NCI-H1930 (cell line): ENCODE results near the gene TP53I11.

ENCODE experiments used
- DNase-seq, 2 experiments: peaks; one replicate each; lab custom pipeline; 2025; lab: John Stamatoyannopoulos, UW

TP53I11 gene

GRCh38 chr11:44978274-44978960, 27.7 kb upstream of the TP53I11 start:
- DNase-seq: no peak

- DNase-seq: no peak
These were observed 26.9 kb upstream of the TP53I11 start for GRCh38 chr11:44977493-44977984.

- DNase-seq: no peak
These were observed 25.9 kb upstream of the TP53I11 start for GRCh38 chr11:44976576-44976975.

GRCh38 chr11:44974402-44975000, 23.8 kb upstream of the TP53I11 start:
- no peak for DNase-seq

- DNase-seq: no peak
These were observed 23.1 kb upstream of the TP53I11 start for GRCh38 chr11:44973632-44974401.

DNA sequence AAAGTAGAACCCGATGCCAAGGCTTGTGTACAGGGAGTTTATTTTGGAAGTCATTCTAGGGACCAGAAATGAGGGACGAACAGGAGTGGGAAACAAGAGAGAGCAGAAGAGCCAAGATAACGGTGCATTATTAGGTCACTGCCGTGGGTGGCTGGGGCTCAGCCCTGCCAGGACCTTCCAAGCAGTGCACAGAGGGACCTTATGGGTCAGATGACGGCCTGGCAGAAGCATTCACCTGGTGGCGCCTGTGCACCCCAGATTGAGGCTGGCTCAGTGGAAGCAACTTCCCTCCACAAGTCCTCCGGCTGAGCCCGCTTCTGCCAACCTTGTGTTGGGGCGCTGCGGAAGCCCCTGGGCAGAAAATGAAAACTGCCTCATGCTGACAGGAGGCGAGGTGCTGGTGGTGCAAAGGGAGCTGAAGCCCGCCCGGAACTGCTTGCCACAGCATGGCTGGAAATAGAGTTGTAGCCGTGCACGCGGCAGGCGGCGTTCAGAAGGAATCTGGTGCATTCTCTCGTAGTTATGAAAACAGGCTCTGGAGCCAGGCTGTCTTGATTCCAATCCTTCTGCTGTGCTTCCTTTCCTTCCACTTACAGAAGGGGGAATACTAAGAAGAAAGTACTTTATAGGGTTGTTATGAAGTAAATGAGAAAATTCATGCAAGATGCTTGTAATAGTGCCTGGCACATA, 22.2 kb upstream of the TP53I11 start:
- DNase-seq: no peak

GRCh38 chr11:44971185-44971584, 20.5 kb upstream of the TP53I11 start:
- DNase-seq: no peak

GRCh38 chr11:44970293-44970692, 19.6 kb upstream of the TP53I11 start:
- DNase-seq: no peak

DNA sequence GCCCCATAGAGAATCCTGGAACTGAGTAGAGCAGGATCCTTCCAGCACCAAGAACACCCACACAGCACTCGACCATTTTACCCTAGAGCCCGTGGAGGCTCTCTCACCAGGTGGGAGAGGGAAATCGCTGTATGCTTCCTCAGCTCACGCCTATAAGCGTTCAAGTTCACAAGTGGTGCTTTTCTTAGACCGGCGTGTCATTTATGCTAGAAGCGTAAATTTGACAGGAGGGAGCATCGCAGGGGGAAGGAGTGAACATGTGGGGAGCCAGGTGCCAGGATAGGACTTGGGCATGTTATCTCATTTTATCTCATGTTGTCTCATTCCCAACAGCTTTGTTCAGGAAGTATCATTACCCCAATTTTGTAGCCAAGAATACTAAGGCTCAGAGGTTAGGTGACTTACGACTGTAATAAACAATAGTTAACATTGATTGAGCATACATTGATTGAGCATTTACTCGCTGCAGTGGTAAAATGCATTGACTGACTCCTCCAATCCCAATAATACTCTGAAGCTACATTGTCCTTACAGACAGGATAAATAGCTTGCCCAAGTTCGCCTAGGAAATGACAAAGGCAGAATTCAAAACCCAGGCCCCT, 19.1 kb upstream of the TP53I11 start:
- no peak for DNase-seq

GRCh38 chr11:44968510-44968909, 17.8 kb upstream of the TP53I11 start:
- no peak for DNase-seq

- DNase-seq: no peak
These were observed 17.3 kb upstream of the TP53I11 start for GRCh38 chr11:44967930-44968496.

DNA sequence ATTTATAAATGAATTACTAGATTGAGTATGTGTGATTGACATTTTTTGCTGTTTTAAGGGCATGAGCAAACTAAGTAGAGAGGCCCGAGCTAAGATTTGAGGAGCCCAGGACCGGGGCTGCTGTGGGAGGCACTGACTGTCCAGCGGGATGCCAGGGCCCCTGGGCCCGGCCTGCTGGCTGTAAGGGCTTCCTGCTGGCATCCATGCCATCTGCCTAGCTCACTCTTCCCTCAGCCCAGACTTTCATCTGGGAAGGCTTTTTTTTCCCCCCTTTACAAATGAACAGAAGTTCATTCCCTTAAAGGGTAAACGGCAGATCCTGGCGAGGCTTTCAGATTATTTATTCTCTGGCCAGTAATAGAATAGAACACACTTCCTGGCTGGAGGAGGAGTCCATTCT, 16.0 kb upstream of the TP53I11 start:
- no peak for DNase-seq

DNA sequence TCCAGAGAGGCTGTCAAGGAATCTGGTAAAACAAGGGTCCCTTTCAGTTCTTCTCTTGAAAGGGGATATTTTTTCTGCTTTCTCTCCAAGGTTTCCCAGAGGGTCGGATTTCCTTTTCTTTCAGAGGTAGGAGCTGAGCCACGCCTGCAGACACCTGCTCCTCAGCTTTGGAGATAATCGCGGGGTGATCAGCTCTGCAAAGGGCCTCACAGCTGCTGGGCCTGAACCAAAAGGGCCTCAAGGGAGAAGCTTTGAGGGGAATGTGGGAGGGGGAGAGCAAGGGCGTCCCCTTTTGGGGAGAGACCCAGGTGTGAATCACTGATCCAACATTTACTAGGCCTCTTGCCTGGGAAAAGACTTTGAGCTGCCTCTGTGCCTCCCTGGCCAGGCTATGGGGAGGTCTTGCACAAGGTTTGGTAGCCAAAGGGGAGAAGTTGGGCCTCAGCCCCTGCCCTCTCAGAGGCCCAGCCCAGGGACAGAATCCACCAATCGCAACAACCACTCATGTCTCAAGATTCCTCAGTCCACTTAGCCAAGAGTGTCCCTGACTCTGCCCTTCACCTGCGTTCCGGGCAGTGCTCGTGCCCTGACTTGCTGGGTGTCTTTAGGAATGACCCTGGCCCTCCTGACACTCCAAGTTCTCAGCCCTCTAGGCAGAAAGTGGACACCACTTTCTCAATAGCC, 14.0 kb upstream of the TP53I11 start:
- no peak for DNase-seq

GRCh38 chr11:44963948-44964347, 13.3 kb upstream of the TP53I11 start:
- no peak for DNase-seq

DNA sequence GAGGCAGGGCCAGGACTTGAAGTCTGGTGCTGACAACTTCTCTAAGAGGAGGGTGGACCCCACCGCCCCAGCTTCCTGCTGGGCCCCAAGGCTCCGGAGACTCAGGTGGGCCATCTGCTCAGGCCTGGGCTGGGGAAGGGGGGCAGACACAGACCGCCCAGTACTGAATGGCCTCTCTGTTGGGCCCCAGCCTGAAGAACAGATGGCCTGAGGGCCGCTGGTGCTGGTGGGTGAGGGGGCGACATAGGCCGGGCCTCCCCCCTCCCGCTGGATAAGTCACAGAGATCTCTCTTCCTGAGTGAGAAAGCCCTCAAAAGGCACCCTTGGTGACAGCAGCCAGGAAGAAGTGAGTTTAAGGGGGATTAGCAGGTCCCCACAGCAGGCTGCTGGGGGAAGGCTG, 12.5 kb upstream of the TP53I11 start:
- no peak for DNase-seq

DNA sequence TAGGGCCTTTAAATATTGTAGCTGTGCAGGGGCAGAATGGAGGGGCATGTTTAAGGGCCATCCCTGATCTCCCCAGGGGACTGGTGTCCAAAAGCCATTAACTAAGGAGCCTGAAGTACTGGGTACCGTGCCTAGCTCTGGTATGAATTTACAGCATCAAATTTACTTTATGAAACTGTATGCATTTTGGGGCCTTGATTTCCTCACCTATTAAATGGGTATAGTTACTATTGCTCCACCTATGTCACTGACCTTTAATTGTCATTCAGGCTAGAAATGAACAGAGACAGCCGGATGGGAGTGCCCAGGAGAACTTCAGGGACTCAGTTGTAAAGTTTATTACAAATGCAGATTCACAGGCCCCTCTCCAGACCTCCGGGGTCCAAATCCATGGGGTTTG, 11.8 kb upstream of the TP53I11 start:
- no peak for DNase-seq

DNA sequence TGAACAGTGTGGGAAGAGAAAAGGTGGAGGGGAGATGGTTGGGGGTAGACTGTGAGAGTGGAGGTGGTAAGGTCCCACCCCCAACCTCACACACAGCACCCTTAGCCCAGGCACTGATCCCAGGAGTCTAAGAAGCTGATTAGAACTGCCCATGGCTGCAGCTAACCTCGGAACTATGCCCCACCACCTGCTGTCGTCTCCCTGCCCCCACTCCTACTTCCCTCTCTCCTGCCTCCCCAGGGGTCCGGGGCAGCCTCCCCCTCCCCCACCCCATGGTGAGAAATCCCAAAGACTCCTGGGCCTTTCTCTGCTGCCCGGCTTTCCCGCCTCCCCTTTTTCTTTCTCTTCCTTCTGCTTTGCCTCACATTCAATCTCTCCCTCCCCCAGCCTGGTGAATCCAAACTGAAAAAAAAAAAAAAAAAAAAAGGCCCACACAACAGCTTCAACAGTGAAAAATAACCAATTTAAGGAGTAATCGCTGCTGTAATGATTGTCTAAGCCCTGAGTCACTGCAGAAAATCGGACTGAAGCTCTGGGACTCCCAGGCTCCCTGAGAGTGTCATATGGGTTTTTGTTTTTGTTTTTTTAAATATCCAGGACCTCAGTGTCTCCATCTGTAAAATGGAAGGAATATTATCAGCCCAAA, 9.6 kb upstream of the TP53I11 start:
- DNase-seq: no peak

DNA sequence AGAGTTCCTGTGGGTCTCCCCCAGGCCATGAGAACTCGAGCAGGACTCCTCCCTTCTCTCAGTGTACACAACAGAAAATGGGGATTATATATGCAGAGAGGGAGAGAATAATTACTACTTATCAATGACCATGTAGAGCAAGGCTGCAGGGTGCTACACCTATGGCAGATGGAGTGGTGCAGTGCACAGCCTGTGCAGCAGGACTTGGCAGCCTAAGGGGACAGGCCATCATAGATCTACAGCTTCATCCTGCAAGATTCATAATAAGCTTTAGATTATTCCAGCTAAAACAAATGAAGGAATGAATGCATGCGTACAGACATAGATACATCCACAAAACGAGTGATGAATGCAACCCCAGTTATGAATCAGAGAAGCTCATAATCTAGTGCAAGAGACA, 8.4 kb upstream of the TP53I11 start:
- no peak for DNase-seq

- no peak for DNase-seq
These were observed 7.3 kb upstream of the TP53I11 start for GRCh38 chr11:44957776-44958564.

- DNase-seq: peak in 1 of 2 experiments; percentile 32
These were observed 6.4 kb upstream of the TP53I11 start for GRCh38 chr11:44957040-44957515.
